ENCODE data around the gene STARD13. TPM values are rescaled to one million over a fixed set of nuclear protein-coding genes. Genes with fewer than 3 reads are reported as not detected.

The STARD13 gene
- total RNA-seq, 1 donor from 2014 or later = 23.6 TPM

- TF ChIP-seq CTCF (conservative IDR thresholded peaks at IDR 0.05) = no peak
Observed at GRCh38 chr13:33183431-33184111, 102.0 kb downstream of the STARD13 start.

GRCh38 chr13:33182729-33183128 lies 102.8 kb downstream of the STARD13 start:
- Mint-ChIP-seq H3K27ac (ENCODE audit: unreplicated experiment) (no peak overlapping the region), H3K4me3 (no peak overlapping the region), H3K27me3 (ENCODE audit: low read depth) (no peaks in the 10 kb centered on the region), H3K4me1 (peaks cover 29% of the 10 kb centered on the region), H3K36me3 (ENCODE audit: low read depth) (peaks cover 8% of the 10 kb centered on the region), H3K9me3 (peaks cover 3% of the 10 kb centered on the region)
- TF ChIP-seq CTCF (conservative IDR thresholded peaks at IDR 0.05) = no peak
- DNase-seq (ENCODE audit: low read depth, low spot score) = no peak

More at GRCh38 chr13:33183431-33184111, 102.0 kb downstream of the STARD13 start:
- DNase-seq (ENCODE audit: low read depth, low spot score) = no peak
- Mint-ChIP-seq H3K4me1 (peaks cover 38% of the 10 kb centered on the region), H3K27me3 (ENCODE audit: low read depth) (no peaks in the 10 kb centered on the region), H3K4me3 (no peak overlapping the region), H3K36me3 (ENCODE audit: low read depth) (peaks cover 8% of the 10 kb centered on the region), H3K9me3 (peaks cover 3% of the 10 kb centered on the region), H3K27ac (ENCODE audit: unreplicated experiment) (no peak overlapping the region)

GRCh38 chr13:33181264-33181663 lies 104.3 kb downstream of the STARD13 start:
- Mint-ChIP-seq H3K9me3 (peaks cover 3% of the 10 kb centered on the region), H3K4me3 (no peak overlapping the region), H3K27me3 (ENCODE audit: low read depth) (no peaks in the 10 kb centered on the region), H3K27ac (ENCODE audit: unreplicated experiment) (no peak overlapping the region), H3K36me3 (ENCODE audit: low read depth) (peaks cover 5% of the 10 kb centered on the region), H3K4me1 (peaks cover 19% of the 10 kb centered on the region)
- no peak for DNase-seq (ENCODE audit: low read depth, low spot score)
- TF ChIP-seq CTCF (conservative IDR thresholded peaks at IDR 0.05) = no peak

- Mint-ChIP-seq H3K36me3 (ENCODE audit: low read depth) (peaks cover 3% of the 10 kb centered on the region), H3K4me3 (no peak overlapping the region), H3K27ac (ENCODE audit: unreplicated experiment) (no peak overlapping the region), H3K4me1 (peaks cover 9% of the 10 kb centered on the region), H3K9me3 (peaks cover 3% of the 10 kb centered on the region), H3K27me3 (ENCODE audit: low read depth) (no peaks in the 10 kb centered on the region)
- no peak for DNase-seq (ENCODE audit: low read depth, low spot score)
- no peak for TF ChIP-seq CTCF (conservative IDR thresholded peaks at IDR 0.05)
Observed at GRCh38 chr13:33180122-33180804, 105.3 kb downstream of the STARD13 start.

GRCh38 chr13:33179463-33179862 lies 106.1 kb downstream of the STARD13 start:
- Mint-ChIP-seq H3K4me1 (peaks cover 5% of the 10 kb centered on the region), H3K27ac (ENCODE audit: unreplicated experiment) (no peak overlapping the region), H3K9me3 (peaks cover 3% of the 10 kb centered on the region), H3K27me3 (ENCODE audit: low read depth) (no peaks in the 10 kb centered on the region), H3K36me3 (ENCODE audit: low read depth) (peaks cover 3% of the 10 kb centered on the region), H3K4me3 (no peak overlapping the region)
- TF ChIP-seq CTCF (conservative IDR thresholded peaks at IDR 0.05) = no peak
- DNase-seq (ENCODE audit: low read depth, low spot score) = no peak
